Fibroblast of skin of right quadriceps (primary cell): Measurements from ENCODE around the gene PAPPA.

Experiments used
- DNase-seq: peaks from one replicate; pipeline ENCODE4 v3.0.0-alpha.2; 2013

PAPPA gene

GRCh38 chr9:116152941-116153764 is 438 bp upstream of the PAPPA start:
- peak; percentile 92 for DNase-seq

GRCh38 chr9:116154334-116154975 is 864 bp downstream of the PAPPA start:
- DNase-seq = no peak

GRCh38 chr9:116154976-116155697 is 1.5 kb downstream of the PAPPA start:
- peak; percentile 76 for DNase-seq

GRCh38 chr9:116155698-116156039 is 2.1 kb downstream of the PAPPA start:
- peak; percentile 79 for DNase-seq

GRCh38 chr9:116156621-116157314 is 3.2 kb downstream of the PAPPA start:
- peak; percentile 89 for DNase-seq

GRCh38 chr9:116157436-116158138 is 4.0 kb downstream of the PAPPA start:
- DNase-seq = peak; percentile 60

GRCh38 chr9:116160676-116161571 is 7.3 kb downstream of the PAPPA start:
- no peak for DNase-seq

- DNase-seq = no peak
These were observed 8.7 kb downstream of the PAPPA start for GRCh38 chr9:116162241-116162781.

- no peak for DNase-seq
These were observed 9.9 kb downstream of the PAPPA start for GRCh38 chr9:116163293-116164055.

- peak; percentile 34 for DNase-seq
These were observed 12.3 kb downstream of the PAPPA start for GRCh38 chr9:116165912-116166311.

GRCh38 chr9:116166713-116167112 is 13.1 kb downstream of the PAPPA start:
- no peak for DNase-seq

- DNase-seq = no peak
These were observed 14.6 kb downstream of the PAPPA start for GRCh38 chr9:116168231-116168630.

- DNase-seq = no peak
These were observed 18.6 kb downstream of the PAPPA start for GRCh38 chr9:116172216-116172615.

- peak; percentile 39 for DNase-seq
These were observed 20.8 kb downstream of the PAPPA start for GRCh38 chr9:116174347-116174746.

GRCh38 chr9:116175614-116176013 is 22.0 kb downstream of the PAPPA start:
- DNase-seq = no peak

- no peak for DNase-seq
These were observed 25.1 kb downstream of the PAPPA start for GRCh38 chr9:116178481-116179211.

GRCh38 chr9:116179568-116179967 is 26.0 kb downstream of the PAPPA start:
- DNase-seq = no peak

GRCh38 chr9:116181853-116182610 is 28.4 kb downstream of the PAPPA start:
- peak; percentile 52 for DNase-seq

GRCh38 chr9:116182876-116183275 is 29.3 kb downstream of the PAPPA start:
- DNase-seq = no peak
